GM19043 (cell line): ENCODE results near the gene CTBP1.
A peak's percentile ranks its signal among the peaks of the same experiment; 100 is the strongest.
"Not testable (repeated sequence)": the region's sequence is repeated elsewhere in the genome, so short reads cannot be mapped to it uniquely, and the experiment has no call there.

Experiments used
- ATAC-seq: cut with Tn5 transposase; IDR thresholded peaks from one replicate; pipeline ENCODE4 v1.9.1; 2021; ENCODE audit warnings: low read depth; ENCODE audit not compliant: unreplicated experiment

Gene CTBP1

GRCh38 chr4:1248245-1249147 is at the start of gene CTBP1:
CTBP1 (minus strand) TSS chr4:1249130; CDS start chr4:1241331, 7,799 bp downstream.
- ATAC-seq: peak; percentile 32

- ATAC-seq: no peak
Observed at GRCh38 chr4:1298461-1298860, 49.5 kb upstream of the CTBP1 start.

- ATAC-seq: no peak
Observed at GRCh38 chr4:1297456-1298325, 48.8 kb upstream of the CTBP1 start.

- ATAC-seq: no peak
Observed at GRCh38 chr4:1297023-1297395, 48.1 kb upstream of the CTBP1 start.

GRCh38 chr4:1296324-1297022 is 47.5 kb upstream of the CTBP1 start:
- ATAC-seq: no peak

- no peak for ATAC-seq
Observed at GRCh38 chr4:1295405-1296055, 46.6 kb upstream of the CTBP1 start.

- no peak for ATAC-seq
Observed at GRCh38 chr4:1294891-1295290, 46.0 kb upstream of the CTBP1 start.

- no peak for ATAC-seq
Observed at GRCh38 chr4:1294424-1294823, 45.5 kb upstream of the CTBP1 start.

- ATAC-seq: no peak
Observed at GRCh38 chr4:1293991-1294390, 45.1 kb upstream of the CTBP1 start.

- ATAC-seq: no peak
Observed at GRCh38 chr4:1293531-1293941, 44.6 kb upstream of the CTBP1 start.

GRCh38 chr4:1292703-1293011 is 43.7 kb upstream of the CTBP1 start:
- not testable (repeated sequence) for ATAC-seq

GRCh38 chr4:1291996-1292702 is 43.2 kb upstream of the CTBP1 start:
- ATAC-seq: no peak

GRCh38 chr4:1291091-1291490 is 42.2 kb upstream of the CTBP1 start:
- no peak for ATAC-seq

- no peak for ATAC-seq
Observed at GRCh38 chr4:1290165-1290977, 41.4 kb upstream of the CTBP1 start.

GRCh38 chr4:1289207-1290164 is 40.6 kb upstream of the CTBP1 start, which contains the start of gene MAEA:
MAEA (plus strand) TSS chr4:1289891; CDS start chr4:1289914, 23 bp downstream.
- ATAC-seq: peak; percentile 95

- ATAC-seq: no peak
Observed at GRCh38 chr4:1288786-1289185, 39.9 kb upstream of the CTBP1 start.

- ATAC-seq: no peak
Observed at GRCh38 chr4:1285790-1286553, 37.0 kb upstream of the CTBP1 start.
